Tibial artery (tissue), 4 donors: ENCODE measurements around the gene MAP3K1.
A peak's percentile ranks its signal among the peaks of the same experiment; 100 is the strongest.

Experiments
- DNase-seq, 2 donors: peaks; one replicate each; pipeline ENCODE4 v3.0.0-alpha.2; 2019
- H3K27ac ChIP-seq, 2 donors: fragments of 200-600 bp; sonication (generic) in 1 of 2; 1 replicate in 1 of 2; 2 replicates in 1 of 2; pipeline ENCODE4 v1.5.1; 2018 to 2019; ENCODE audit warnings: mild to moderate bottlenecking in 1 of 2
- H3K27me3 ChIP-seq, 2 donors: fragments of 200-600 bp; sonication (generic) in 1 of 2; one replicate each; pipeline versions ENCODE4 v1.5.1 to v1.6.0; 2016 to 2019
- H3K36me3 ChIP-seq, 3 donors: fragments of 200-600 bp; sonication (generic) in 2 of 3; one replicate each; pipeline ENCODE4 v1.5.1; 2016 to 2019; ENCODE audit warnings: mild to moderate bottlenecking in 2 of 3
- H3K4me1 ChIP-seq, 4 donors: fragments of 200-600 bp; sonication (generic) in 2 of 4; 1 replicate in 3 of 4; 2 replicates in 1 of 4; pipeline ENCODE4 v1.5.1; 2016 to 2019
- H3K4me3 ChIP-seq, 2 donors: fragments of 200-600 bp; sonication (generic) in 1 of 2; 1 replicate in 1 of 2; 2 replicates in 1 of 2; pipeline ENCODE4 v1.5.1; 2018 to 2019; ENCODE audit warnings: mild to moderate bottlenecking in 2 of 2
- H3K9me3 ChIP-seq, 3 donors: fragments of 200-600 bp; sonication (generic) in 1 of 3; one replicate each; pipeline ENCODE4 v1.5.1; 2016 to 2019
- CTCF ChIP-seq, 2 experiments: fragments of 200-600 bp in 1 of 2; fragments of 450-650 bp in 1 of 2; IDR thresholded peaks; one replicate each; pipeline ENCODE4 v1.5.1; 2017 to 2019; ENCODE audit warnings: antibody characterized with exemption in 2 of 2, mild to moderate bottlenecking in 1 of 2, moderate library complexity in 1 of 2
- intact Hi-C: fragments of 100-400 bp; cut with DNase I; formaldehyde crosslinking; loops from one replicate; pipeline ENCODE4 v1.15.0; 2023; ENCODE audit warnings: low total_unique reads

MAP3K1 gene

GRCh38 chr5:56893251-56893951, 78.1 kb downstream of the MAP3K1 start:
- TF ChIP-seq CTCF (IDR thresholded peaks at IDR 0.05): no peak
- no peak for DNase-seq
- Histone ChIP-seq H3K27ac (no peak overlapping the region), H3K36me3 (peaks cover 15 to 41% (median 32%) of the 10 kb centered on the region in 3 donors), H3K9me3 (no peaks in the 10 kb centered on the region), H3K4me1 (no peaks in the 10 kb centered on the region), H3K27me3 (no peaks in the 10 kb centered on the region), H3K4me3 (no peak overlapping the region)
- intact Hi-C loops: no loop called here

- Histone ChIP-seq H3K27me3 (no peaks in the 10 kb centered on the region), H3K4me1 (no peaks in the 10 kb centered on the region), H3K4me3 (no peak overlapping the region), H3K27ac (no peak overlapping the region), H3K9me3 (no peaks in the 10 kb centered on the region), H3K36me3 (peaks cover 11 to 14% (median 12%) of the 10 kb centered on the region in 3 donors)
- TF ChIP-seq CTCF (IDR thresholded peaks at IDR 0.05): no peak
- intact Hi-C loops: no loop called here
- no peak for DNase-seq
Measured at GRCh38 chr5:56896763-56897162, 81.4 kb downstream of the MAP3K1 start.

GRCh38 chr5:56898213-56898612, 82.9 kb downstream of the MAP3K1 start:
- no peak for DNase-seq
- H3K4me1 ChIP-seq: no peaks in the 10 kb centered on the region

GRCh38 chr5:56900395-56900794, 85.0 kb downstream of the MAP3K1 start:
- Histone ChIP-seq H3K4me3 (no peak overlapping the region), H3K27me3 (peaks cover 0 to 2% of the 10 kb centered on the region in 2 donors), H3K36me3 (no peaks in the 10 kb centered on the region), H3K9me3 (no peaks in the 10 kb centered on the region), H3K4me1 (no peaks in the 10 kb centered on the region), H3K27ac (no peak overlapping the region)
- intact Hi-C loops: loop anchor here (5.0 kb wide), 1 partner anchor 322 kb away; no protein-coding TSS in a partner anchor
- DNase-seq: no peak
- TF ChIP-seq CTCF (IDR thresholded peaks at IDR 0.05): no peak

More at GRCh38 chr5:56898213-56898612, 82.9 kb downstream of the MAP3K1 start:
- no peak overlapping the region for H3K4me3 ChIP-seq
- no peaks in the 10 kb centered on the region for H3K9me3 ChIP-seq
- H3K36me3 ChIP-seq: peaks cover 9 to 12% (median 10%) of the 10 kb centered on the region in 3 donors
- intact Hi-C loops: no loop called here
- no peaks in the 10 kb centered on the region for H3K27me3 ChIP-seq
- no peak for TF ChIP-seq CTCF (IDR thresholded peaks at IDR 0.05)
- no peak overlapping the region for H3K27ac ChIP-seq

GRCh38 chr5:56900858-56901578, 85.7 kb downstream of the MAP3K1 start:
- Histone ChIP-seq H3K4me3 (no peak overlapping the region), H3K27ac (no peak overlapping the region), H3K4me1 (no peaks in the 10 kb centered on the region), H3K27me3 (peaks cover 0 to 2% of the 10 kb centered on the region in 2 donors), H3K36me3 (no peaks in the 10 kb centered on the region), H3K9me3 (no peaks in the 10 kb centered on the region)
- TF ChIP-seq CTCF (IDR thresholded peaks at IDR 0.05): peak; percentile 64 to 68
- DNase-seq: no peak
- intact Hi-C loops: loop anchor here (5.0 kb wide), 1 partner anchor 321 kb away; no protein-coding TSS in a partner anchor
